GM19324 (cell line): ENCODE data around the gene TENT4B.
A peak's percentile ranks its signal among the peaks of the same experiment; 100 is the strongest.

Experiments used
- ATAC-seq: cut with Tn5 transposase; IDR thresholded peaks from one replicate; pipeline ENCODE4 v1.9.1; 2021; ENCODE audit warnings: mild to moderate bottlenecking, moderate library complexity; ENCODE audit not compliant: unreplicated experiment, low FRiP score

TENT4B gene

DNA sequence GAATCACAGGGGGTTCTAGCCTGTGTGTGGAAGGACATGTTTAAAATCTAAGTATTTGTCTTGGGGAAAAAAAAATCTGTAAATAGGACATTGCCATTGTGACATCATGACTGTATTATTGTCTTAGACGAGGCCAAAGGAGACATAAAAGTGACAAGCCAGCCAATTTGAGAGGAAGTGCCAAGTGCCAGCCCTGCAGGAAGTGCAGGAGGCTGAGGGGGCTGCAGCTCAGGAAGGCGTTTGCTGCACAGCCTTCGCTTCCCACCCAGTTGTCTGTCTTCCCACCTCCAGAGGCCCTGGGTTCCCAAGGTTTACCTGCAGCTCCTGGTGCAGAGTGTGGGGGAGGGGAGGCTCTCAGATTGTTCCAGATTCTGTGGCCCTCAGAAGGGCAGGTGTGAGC lies 114.5 kb downstream of the TENT4B start:
- ATAC-seq = no peak

DNA sequence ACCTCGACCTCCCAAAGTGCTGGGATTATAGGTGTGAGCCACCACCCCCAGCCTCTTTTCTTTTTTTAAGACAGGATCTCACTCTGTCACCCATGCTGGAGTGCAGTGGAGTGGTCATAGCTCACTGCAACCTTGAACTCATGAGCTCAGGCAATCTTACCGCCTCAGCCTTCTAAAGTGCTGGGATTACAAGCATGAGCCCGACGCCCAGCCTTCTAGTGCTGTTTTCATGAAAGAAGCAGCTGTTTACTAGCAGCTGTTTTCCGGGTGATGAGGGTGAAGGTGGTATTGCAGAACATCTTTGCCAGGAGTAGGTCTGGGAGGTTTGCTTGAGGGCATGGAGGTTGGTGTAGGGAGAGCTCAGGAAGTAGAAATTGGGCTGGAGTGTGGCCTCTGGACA lies 115.2 kb downstream of the TENT4B start:
- ATAC-seq = no peak

DNA sequence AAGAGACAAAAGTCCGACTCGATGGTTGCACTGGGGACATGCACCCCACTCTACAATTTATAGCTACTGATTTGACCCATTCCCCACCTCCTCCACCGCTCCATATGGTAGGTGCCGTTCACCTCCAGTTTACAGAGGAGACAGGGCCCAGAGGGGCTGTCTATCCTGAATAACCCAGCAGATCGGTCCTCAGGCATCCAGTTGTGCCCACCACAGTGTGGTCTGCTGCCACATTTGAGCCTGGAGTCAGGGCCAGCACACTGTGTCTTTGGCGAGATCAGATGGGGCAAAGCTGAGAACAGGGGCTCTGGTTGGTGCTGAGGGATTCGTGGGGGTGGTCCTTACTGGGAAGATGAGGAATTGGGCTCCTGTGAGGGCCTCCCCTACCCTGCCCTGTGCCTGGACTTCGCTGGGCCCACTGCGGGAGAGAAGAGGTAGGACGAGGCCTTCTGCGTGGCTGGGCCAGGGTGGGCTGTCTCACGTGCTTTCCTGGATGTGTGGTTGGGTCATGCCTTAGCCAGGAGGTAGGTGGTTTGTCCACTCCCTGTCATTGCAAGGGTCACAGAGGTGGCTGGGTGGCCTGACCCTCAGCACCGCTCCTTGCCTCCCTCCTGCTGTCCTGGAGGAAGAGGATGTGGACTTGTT lies 116.1 kb downstream of the TENT4B start:
- ATAC-seq = no peak

DNA sequence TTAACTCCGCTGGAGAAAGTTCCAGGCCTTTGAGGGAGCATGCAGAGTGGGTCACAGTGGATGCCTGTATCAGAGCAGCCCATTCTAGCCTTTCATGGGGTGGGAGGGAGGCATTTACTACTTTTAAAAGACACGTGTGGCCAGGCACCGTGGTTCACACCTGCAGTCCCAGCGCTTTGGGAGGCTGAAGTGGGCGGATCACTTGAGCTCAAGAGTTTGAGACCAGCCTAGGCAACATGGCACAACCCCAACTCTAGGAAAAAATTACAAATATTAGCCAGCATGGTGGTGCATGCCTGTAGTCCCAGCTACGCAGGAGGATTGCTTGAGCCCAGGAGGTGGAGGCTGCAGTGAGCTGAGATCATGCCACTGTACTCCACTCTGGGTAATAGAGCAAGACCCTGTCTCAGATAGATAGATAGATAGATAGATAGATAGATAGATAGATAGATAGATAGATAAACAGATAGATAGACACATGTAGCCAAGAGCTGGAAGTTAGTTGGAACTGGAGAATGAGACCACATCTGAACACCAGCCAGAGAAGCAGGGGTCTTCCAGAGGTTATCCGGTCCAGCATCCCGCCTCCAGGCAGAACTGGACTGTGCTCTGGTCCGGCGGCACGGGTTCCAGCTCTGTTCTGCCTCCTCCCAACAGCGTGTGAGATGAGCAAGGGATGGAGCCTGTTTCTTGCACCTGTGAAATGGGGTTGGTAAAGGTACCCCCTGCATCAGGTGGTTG lies 116.8 kb downstream of the TENT4B start:
- ATAC-seq = no peak

DNA sequence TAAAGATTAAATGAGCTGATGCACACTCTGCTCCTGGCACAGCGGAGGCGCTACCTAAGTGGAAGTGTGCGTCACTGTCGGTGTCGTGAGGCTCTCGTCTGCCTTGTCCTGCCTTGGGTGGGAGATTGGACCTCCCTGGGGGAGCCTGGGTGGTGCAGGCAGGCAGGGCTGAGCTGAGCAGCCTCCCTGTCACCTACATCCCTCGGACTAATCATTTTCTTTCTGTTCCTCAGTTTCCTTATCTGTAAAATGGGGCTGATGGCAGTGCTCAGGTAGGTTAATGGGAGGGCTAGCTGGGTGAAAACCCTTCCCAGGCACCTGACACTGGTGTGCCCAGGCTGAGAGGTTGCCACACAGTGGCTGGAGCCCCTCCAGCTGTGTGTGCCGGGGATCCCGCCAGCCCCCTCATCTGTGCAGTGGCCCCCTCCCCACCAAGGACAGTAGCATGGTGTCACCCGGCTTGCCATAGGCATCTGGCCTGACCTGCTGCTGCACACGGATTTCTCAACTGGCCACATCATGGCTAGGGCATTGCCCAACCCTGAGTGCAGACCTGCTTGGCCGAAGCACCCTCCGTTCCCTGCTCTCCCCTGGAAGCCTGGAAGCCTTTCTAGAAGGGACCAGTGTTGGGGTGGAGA lies 117.5 kb downstream of the TENT4B start:
- no peak for ATAC-seq

DNA sequence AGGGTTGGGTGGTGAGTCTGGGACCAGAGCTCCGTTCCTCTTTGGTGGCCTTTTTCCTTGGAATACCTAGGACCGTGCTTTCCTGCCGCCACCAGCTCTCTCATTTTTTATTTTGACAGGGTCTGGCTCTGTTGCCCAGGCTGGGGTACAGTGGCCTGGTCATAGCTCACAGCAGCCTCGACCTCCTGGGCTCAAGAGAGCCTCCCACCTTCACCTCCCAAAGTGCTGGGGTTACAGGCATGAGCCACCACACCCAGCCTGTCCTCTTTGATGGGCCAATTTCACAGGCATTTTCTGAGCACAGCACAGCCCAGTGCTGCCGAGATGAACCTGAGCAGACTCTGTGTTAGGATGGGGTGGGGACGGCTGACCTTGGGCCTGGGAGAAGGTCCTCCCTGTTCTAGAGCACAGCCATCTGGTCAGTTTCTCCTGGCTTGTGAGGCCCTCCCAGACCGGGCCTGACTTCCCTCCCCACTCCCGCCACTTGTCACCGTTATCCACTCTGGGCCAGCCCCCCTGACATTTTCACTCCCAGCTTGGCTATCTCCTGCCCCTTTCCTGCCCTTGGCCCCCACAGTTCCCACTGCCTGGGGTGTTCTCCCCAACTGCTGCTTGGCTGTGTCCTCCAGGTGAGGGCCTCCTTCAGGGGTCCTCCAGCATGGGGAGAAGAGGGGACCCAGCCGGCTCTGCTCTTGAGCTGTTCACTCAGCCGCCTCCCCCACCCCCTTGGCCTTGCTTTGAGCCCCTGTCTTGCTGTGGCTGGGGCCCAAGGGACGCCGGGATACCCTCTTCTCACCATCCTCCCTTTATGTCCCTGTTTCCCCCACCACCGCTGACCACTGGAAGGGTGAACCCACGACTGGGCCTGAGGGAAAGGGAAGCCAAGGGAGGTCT lies 118.3 kb downstream of the TENT4B start:
- no peak for ATAC-seq

DNA sequence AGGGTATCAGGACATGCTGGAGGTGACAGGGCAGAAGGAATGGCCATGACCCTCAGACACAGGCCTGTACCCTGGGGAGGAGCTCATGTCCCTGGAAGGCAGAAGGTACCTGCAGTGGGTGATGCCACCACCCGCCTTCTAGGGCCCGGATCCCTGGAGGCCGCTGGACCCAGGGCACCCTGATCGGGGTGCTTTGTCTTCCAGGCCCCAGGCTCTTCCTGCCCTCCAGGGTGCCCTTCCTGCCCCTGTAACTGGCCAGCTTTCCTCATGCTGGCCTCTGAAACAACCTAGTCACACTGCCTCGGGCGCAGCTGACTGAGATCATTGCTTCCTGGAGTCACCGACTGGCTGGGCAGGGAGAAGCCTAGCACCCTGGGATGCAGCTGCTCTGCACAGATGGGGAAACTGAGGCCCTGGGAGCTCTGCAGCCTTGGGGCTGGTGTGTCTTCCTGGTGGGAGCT lies 119.0 kb downstream of the TENT4B start:
- ATAC-seq = no peak

DNA sequence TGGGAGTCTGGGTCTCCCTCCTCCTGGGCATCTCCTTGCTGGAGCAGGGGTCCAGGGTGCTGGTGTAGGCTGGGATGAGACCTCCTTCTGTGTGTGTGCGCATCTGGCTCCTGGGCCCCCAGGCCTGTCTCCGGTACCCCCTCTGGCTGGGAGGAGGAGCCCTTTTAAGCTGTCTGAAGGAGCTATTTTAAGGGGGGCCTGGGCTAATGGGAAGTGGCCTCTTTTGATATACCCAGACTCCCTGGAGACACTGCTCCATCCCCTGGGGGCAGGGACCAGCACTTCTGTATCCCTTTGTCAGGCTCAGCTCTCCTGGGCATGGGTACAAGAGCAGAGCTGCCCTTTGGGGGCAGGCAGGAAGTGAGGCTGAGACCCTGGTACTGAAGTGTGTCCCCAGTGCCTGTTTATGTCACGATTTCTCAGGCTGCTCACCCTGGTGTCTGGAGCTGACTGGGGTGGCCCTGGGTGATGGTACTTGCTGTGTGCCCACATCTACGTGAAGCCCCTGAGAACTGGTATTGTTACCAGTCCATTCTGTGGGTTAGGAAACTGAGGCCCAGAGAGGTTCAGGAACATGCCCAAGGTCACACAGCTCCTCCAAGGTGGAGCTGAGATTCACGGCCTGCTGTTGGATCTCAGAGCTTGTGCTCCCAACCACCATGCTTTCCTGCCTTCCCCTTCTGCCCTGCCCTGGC lies 119.7 kb downstream of the TENT4B start:
- ATAC-seq = no peak

DNA sequence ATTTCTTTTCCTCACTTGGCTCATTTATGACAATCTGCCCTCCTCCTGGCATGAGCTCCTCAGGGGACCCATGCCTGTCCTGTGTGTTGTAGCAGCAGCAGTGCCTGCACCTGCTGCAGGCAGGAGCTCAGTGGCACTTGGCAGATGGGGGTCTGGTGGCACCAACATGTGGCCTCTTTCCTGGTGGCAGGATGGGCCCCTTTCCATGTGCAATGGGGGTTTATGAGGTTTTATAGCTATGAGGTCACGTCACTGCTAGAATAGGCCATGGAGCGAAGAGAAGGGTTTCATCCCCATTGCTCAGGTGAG lies 120.2 kb downstream of the TENT4B start:
- no peak for ATAC-seq

DNA sequence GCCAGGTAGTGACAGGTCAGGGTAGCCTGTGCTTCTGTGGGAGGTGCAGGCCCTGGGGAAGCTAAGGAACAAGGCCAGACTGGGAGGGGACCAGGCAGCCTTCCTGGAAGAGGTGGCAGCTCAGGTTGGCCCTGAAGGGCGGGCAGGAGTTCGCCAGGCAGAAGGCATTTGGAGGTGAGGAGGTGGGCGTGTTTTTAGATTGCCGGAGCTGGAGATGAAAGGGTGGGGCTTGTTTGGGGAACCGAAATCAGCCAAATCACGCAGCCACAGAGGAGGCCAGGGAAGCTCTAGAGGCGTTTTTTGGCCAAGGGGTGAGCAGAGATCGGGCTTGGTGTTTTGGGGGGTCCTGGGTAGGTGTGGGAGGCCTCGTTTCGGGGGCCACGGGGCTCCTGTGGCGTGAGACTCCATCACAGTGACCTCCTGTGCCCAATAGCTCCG lies 120.8 kb downstream of the TENT4B start:
- peak; percentile 69 for ATAC-seq

DNA sequence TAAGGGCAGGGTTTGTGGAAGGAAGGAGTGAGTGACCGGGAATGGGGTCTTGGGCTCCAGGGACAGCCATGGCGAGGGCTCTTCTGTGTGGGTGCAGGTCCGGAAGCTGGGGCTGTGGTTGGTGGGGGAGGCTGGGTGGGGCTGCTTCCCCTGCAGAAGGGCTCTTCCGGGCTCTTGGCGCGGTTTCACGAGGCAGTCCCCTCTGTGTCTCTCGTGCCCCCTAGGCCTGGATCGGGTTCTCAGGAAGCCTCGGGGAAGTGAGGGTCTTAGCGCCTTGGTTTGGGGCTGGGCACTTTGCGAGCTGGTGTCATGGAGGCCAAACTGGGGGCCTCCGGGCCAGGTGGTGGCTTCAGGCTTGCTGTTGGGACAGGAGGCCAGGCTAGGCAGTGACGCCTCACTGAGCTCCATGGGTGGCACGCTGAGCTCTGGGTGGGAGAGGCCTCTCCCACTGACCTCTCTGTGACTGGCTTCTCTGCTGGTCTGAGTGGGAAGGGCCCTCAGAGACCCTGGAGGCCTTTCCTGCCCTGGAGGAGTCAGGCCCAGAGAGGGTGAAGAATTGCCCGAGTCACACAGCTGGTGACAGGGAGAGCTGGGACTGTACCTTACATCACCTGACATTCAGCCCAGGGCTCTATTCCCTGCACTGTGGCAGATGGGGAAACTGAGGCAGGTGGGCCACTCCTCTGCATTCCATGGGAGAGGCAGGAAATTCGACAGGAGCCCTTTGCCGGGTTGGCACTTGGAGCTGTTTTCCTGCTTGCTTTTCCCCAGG lies 121.4 kb downstream of the TENT4B start:
- ATAC-seq = peak; percentile 19

DNA sequence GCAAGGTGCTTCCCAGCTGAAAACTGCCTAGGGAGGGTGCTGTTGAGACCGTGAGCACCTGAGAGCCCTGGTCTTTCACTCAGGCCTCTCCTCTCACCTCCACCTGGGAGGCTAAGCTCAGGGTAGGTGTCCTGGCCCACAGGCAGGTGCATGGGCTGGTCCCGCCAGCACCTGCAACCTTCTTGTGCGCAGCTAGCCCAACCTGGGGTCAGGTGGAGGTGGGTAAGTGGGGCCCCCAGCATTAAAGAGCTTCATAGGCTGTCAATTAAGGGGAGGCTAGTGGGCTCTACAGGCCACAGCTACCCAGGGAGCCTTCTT lies 122.0 kb downstream of the TENT4B start:
- ATAC-seq = no peak

DNA sequence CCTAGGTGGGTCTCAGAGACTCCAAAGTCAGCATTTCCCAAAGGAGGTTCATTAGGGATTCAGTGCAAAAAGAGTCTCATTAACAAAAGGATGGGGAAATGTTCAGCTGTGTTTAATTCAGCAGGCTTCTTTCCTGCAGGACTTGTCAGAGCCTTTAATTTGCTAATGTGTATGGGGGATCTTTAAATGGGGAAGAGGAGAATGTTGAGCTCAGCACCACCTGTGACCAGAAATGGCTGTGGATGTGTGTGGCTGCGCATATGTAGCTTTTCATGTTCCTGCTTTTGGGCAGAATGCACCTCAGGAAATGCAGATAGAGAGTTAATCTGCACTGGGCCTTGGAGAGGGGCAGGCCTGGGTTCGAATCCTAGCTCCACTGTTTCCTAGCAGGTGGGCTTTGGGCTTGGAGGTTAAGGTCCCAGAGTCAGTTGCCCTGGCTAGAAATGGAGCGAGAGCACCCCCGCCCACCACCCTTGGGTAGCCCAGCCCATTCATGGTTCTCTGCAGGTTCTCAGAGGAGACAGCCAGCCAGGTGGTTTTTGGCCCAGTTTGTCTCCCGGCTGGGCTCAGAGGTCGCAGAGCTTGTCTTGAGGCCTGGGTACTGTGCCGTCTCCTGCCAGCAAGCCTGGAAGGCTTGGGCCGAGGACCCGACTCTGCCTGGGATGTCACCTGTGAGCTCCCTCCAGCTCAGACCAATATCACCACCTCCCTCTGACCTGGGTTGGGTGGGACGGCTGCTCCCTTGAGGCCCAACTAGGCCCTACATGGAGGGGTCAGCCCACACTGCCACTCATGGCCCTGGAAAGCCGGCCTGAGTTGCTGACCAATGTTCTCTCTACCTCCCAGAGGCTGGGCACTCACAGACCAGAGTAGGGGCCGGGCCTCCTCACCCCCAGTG lies 122.6 kb downstream of the TENT4B start:
- ATAC-seq = no peak

DNA sequence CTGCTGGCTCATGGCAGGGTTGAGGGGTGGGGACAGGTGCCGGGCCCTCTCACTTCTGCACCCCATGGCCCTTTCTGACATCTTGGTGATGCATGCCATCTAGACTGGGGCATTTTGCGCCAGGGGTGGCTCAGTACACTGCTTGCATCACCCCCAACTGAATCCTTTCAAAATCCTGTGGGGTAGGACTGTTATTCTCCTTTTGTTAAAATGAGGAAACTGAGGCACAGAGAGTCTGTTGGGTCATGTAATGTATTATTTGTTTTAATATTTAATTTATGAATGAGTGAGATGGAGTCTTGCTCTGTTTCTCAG lies 123.2 kb downstream of the TENT4B start:
- ATAC-seq = no peak

DNA sequence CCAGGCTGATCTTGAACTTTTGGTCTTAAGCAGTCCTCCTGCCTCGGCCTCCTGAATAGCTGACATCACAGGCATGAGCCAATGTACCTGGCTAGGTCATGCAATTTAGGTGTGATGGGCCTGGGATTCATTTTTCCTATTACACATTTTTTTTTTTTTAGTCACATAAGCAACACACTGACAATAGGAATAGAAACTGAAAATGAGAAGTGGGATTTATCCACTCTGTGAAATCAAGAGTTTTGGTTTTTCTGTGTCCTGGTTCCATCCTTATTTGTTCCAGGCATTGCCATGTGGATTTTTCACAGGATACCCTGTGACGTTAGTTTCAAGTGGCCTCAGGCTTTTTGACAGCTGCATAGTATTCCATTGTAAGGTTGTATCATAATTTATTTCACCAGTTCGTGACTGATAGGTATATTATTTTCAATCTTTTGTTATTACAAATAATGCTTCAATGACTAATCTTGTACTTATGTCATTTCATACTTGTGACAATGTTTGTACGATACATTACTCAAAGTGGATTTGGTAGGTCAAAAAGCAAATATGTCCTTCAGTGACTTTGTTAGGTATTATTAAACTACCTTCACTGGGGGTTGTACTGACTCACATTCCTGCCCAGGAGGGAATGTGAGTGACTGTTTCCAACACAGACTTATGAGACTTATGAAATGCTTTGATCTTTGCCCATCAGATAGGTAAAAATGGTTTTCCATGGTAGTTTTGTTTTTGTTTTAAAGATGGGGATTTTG lies 123.9 kb downstream of the TENT4B start:
- no peak for ATAC-seq

DNA sequence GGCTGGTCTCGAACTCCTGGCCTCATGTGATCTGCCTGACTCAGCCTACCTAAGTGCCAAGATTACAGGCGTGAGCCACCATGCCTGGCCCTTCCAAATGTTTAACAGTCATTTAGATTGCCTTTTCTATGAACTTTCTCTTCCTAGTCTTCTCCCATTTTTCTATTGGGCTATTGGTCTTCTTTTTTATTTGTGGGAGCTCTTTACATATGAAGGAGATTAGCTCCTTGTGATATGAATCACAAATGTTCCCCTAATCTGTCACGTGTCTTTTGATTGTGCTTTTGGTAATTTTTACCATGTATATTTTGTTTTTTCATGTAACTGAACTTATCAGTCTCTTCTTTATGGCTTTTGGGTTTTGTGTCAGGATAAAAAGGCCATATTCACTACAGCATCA lies 125.1 kb downstream of the TENT4B start:
- ATAC-seq = no peak

DNA sequence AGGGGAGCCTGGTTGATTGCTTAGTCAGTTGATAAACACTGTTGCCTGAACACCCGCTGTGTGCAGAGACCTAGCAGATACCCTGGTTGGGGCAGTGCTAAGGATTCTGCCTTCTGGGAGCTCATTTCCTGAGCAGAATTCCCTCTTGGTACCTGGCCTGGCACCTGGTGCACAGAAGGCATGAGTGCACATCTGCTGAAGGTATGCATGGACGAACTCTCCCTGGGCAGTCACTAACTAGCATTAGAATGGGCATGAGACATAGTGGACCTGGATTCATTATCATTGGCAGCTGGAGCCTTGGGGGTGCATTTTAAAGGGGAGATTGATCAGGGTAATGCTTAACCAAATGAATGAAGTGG lies 126.4 kb downstream of the TENT4B start:
- no peak for ATAC-seq

DNA sequence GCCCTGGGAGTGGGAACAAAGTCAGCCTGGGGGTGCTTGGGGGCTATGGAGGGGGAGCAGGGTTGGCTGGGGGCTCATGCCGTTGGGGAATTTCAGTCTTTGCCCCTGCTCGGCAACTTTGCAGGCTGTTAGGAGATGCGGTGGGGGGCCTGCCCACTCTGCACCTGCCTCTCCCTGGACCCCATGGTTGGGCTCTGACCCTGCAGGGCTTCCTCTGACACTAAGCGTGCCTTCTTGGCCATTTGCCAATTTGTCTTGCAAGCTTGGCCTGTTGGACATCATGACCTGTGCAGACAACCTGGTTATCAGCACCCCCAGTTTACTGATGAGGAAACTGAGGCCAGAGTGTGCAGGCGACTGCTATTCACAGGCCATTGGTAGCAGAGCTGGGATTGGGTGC lies 127.8 kb downstream of the TENT4B start:
- ATAC-seq = no peak
